SU-DHL-6 (cell line): ENCODE data around the gene DEDD2.

Experiments
- H2AFZ ChIP-seq: fragments of 200-600 bp; sonication (generic); 2 replicates; pipeline ENCODE4 v1.6.1; 2014; ENCODE audit warnings: low read depth, mild to moderate bottlenecking, moderate library complexity, mixed read lengths, antibody characterized with exemption, low read length; ENCODE audit not compliant: severe bottlenecking
- H3F3A ChIP-seq: fragments of 200-600 bp; shearing (Covaris generic); 2 replicates; pipeline ENCODE4 v1.6.0; 2016; ENCODE audit warnings: antibody characterized with exemption, mild to moderate bottlenecking; ENCODE audit not compliant: insufficient read depth
- H3K27ac ChIP-seq: fragments of 200-600 bp; sonication (generic); 2 replicates; pipeline ENCODE4 v1.5.1; 2016; ENCODE audit warnings: low read depth, mild to moderate bottlenecking, low read length, moderate library complexity, mixed read lengths
- H3K27me3 ChIP-seq: fragments of 200-600 bp; sonication (generic), shearing (Covaris generic); 2 replicates; pipeline ENCODE4 v1.6.0; 2014; ENCODE audit warnings: mild to moderate bottlenecking, low read length
- H3K36me3 ChIP-seq: fragments of 200-600 bp; sonication (generic); 2 replicates; pipeline ENCODE4 v1.6.1; 2014; ENCODE audit warnings: mild to moderate bottlenecking, low read length, mixed read lengths
- H3K4me2 ChIP-seq: fragments of 300-600, 200-600 bp; shearing (Covaris generic), sonication (generic); 2 replicates; pipeline ENCODE4 v1.6.0; 2014; ENCODE audit warnings: low read length, low read depth, mild to moderate bottlenecking; ENCODE audit not compliant: poor library complexity, severe bottlenecking
- H3K4me3 ChIP-seq: fragments of 200-600 bp; sonication (generic); 2 replicates; pipeline ENCODE4 v1.5.1; 2014; ENCODE audit warnings: antibody characterized with exemption, low read length, mild to moderate bottlenecking, mixed read lengths; ENCODE audit not compliant: insufficient read depth, poor library complexity, severe bottlenecking
- H3K79me2 ChIP-seq: fragments of 200-600 bp; sonication (generic); 2 replicates; pipeline ENCODE4 v1.6.1; 2014; ENCODE audit warnings: mild to moderate bottlenecking, low read length, moderate library complexity; ENCODE audit not compliant: insufficient read depth
- H3K9ac ChIP-seq: fragments of 200-600 bp; sonication (generic); 2 replicates; pipeline ENCODE4 v1.7.0; 2014; ENCODE audit warnings: mild to moderate bottlenecking, low read length
- H3K9me2 ChIP-seq: fragments of 200-600 bp; sonication (generic); replicated peaks from 2 replicates; pipeline ENCODE4 v1.6.1; 2014; ENCODE audit warnings: low read length; ENCODE audit not compliant: insufficient read depth
- H3K9me3 ChIP-seq: fragments of 200-600 bp; sonication (generic); 2 replicates; pipeline ENCODE4 v1.6.1; 2014; ENCODE audit warnings: low read length, mixed read lengths; ENCODE audit not compliant: insufficient read depth
- H4K20me1 ChIP-seq: fragments of 200-600 bp; sonication (generic); 2 replicates; pipeline ENCODE4 v1.6.1; 2014; ENCODE audit warnings: low read depth, mild to moderate bottlenecking, antibody characterized with exemption, low read length, moderate library complexity, mixed read lengths
- EZH2phosphoT487 ChIP-seq: fragments of 200-600 bp; sonication (generic), shearing (Covaris generic); conservative IDR thresholded peaks from 2 replicates; pipeline ENCODE4 v1.6.1; 2018; ENCODE audit warnings: mild to moderate bottlenecking, antibody characterized with exemption, low read length, moderate library complexity, mixed read lengths
- TF ChIP-seq, protein P1 (sequence below): fragments of 200-600 bp; sonication (generic); IDR thresholded peaks from one replicate; pipeline ENCODE4 v1.5.1; 2017; ENCODE audit warnings: antibody characterized with exemption, mild to moderate bottlenecking, low read length, moderate library complexity; ENCODE audit not compliant: insufficient read depth, poor library complexity, severe bottlenecking

The DEDD2 gene

DNA sequence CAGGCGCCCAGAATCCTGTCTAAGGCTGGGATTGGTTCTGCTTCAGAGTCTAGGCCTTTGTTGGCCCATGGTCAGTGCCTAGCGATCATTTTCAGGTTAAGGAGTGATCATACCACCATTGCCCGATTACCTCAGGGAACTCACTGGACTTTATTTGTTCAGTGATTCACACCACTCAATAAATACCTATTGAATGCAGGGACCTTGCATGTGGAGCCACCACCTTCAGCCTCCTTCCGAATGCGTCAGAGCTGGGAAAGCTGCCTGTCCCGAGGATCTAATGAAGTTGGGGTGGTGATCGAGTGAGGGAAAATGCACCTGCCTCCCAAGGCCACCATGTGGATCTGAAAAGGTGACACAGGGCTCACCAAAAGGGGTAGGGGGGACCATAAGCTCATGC, 45.2 kb downstream of the DEDD2 start:
- Histone ChIP-seq H3K9me3 (no peaks in the 10 kb centered on the region), H2AFZ (no peak overlapping the region)

DNA sequence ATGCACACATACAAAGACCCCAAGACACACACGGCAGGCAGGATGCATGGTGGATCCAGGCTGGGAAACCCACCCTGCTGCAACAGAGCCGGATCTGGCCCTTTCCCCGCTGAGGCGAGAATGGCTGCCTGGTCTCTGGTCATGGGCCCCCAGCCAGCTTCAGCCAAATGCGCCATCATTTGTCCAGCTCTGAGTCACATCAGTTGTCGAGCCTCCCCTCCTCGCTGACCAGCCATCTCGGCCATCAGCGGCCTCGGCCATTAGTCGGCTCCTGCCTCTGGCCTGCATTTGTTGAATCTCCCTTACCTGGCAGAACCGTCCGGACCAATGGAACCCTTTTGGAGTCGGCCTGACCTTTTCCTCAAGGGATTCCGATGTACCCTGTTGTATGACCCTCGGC, 46.8 kb downstream of the DEDD2 start:
- Histone ChIP-seq H3K27me3 (no peaks in the 10 kb centered on the region), H3F3A (no peaks in the 10 kb centered on the region), H2AFZ (no peak overlapping the region), H3K9me3 (no peaks in the 10 kb centered on the region), H3K79me2 (no peaks in the 10 kb centered on the region), H3K36me3 (no peaks in the 10 kb centered on the region), H3K4me3 (no peak overlapping the region), H3K4me2 (no peak overlapping the region), H3K9me2 (no peaks in the 10 kb centered on the region), H3K27ac (no peak overlapping the region), H3K9ac (no peak overlapping the region), H4K20me1 (no peaks in the 10 kb centered on the region)
- TF ChIP-seq, protein P1, sequence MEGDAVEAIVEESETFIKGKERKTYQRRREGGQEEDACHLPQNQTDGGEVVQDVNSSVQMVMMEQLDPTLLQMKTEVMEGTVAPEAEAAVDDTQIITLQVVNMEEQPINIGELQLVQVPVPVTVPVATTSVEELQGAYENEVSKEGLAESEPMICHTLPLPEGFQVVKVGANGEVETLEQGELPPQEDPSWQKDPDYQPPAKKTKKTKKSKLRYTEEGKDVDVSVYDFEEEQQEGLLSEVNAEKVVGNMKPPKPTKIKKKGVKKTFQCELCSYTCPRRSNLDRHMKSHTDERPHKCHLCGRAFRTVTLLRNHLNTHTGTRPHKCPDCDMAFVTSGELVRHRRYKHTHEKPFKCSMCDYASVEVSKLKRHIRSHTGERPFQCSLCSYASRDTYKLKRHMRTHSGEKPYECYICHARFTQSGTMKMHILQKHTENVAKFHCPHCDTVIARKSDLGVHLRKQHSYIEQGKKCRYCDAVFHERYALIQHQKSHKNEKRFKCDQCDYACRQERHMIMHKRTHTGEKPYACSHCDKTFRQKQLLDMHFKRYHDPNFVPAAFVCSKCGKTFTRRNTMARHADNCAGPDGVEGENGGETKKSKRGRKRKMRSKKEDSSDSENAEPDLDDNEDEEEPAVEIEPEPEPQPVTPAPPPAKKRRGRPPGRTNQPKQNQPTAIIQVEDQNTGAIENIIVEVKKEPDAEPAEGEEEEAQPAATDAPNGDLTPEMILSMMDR, result no peak
- no peak for TF ChIP-seq EZH2phosphoT487

More for the DNA sequence above, 45.2 kb downstream of the DEDD2 start:
- Histone ChIP-seq H3K79me2 (no peaks in the 10 kb centered on the region), H4K20me1 (no peaks in the 10 kb centered on the region), H3K27me3 (no peaks in the 10 kb centered on the region), H3K36me3 (no peaks in the 10 kb centered on the region), H3K9ac (no peak overlapping the region), H3K9me2 (no peaks in the 10 kb centered on the region), H3K27ac (no peak overlapping the region), H3K4me3 (no peak overlapping the region), H3K4me2 (no peak overlapping the region), H3F3A (no peaks in the 10 kb centered on the region)
- TF ChIP-seq, protein P1, result no peak

DNA sequence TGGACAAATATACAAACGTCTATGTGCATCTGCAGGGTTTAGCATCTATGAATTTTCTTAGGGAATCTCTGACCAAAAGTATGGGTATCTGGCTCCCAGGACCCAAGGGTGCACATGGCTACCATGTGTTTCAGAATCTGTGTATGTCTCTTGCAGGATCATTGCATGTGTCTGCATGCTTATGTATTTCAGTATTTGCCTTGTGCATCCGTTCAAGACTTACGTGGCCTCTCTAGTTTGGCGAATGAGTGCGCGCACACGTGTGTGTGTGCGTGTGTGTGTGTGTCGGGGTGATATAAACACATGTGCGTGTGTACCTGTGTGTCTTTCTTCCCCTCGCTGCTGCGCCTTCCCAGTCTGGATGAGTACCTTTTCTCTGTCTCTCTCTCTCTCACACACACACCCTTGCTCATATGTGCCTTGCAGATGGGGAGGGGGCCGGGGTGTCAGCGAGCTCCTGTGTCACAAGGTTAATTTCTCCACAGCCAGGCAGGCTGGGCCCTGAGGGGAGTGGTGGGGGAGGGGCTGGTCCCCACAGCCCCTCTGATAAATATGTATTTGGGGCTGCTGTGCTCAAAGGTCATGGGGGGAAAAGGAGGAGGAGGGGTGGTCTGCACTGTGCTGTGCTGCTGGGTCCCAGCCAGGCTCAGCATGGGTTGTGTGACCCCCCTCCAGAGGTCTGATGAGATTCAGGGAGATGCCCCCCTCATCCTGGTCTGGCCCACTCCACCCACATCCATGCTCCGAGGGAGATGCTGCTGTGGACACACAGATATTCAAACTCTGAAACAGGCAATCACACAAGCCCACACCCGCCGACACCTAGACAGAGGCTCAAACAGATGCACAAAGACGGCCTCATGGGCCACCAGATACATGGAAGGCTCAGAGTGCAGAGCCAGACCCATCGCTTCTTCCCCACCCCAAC, 47.7 kb downstream of the DEDD2 start:
- H3K4me2 ChIP-seq, result no peak overlapping the region
- H3K9me3 ChIP-seq, result no peaks in the 10 kb centered on the region
- no peak overlapping the region for H3K4me3 ChIP-seq
- H2AFZ ChIP-seq, result no peak overlapping the region
- H4K20me1 ChIP-seq, result no peaks in the 10 kb centered on the region
- no peaks in the 10 kb centered on the region for H3K79me2 ChIP-seq
- no peak overlapping the region for H3K27ac ChIP-seq
- no peaks in the 10 kb centered on the region for H3K9me2 ChIP-seq
- TF ChIP-seq, protein P1, result no peak
- no peak for TF ChIP-seq EZH2phosphoT487
- no peaks in the 10 kb centered on the region for H3F3A ChIP-seq
- no peak overlapping the region for H3K9ac ChIP-seq
- H3K27me3 ChIP-seq, result no peaks in the 10 kb centered on the region
- no peaks in the 10 kb centered on the region for H3K36me3 ChIP-seq
